HG03135 (cell line): ENCODE results near the gene PCBP1.
"Not testable (repeated sequence)": the region's sequence is repeated elsewhere in the genome, so short reads cannot be mapped to it uniquely, and the experiment has no call there.

Experiments used
- ATAC-seq: cut with Tn5 transposase; IDR thresholded peaks from one replicate; pipeline ENCODE4 v1.9.1; 2021; ENCODE audit warnings: mild to moderate bottlenecking, moderate library complexity; ENCODE audit not compliant: unreplicated experiment

PCBP1 gene

GRCh38 chr2:70123051-70123828 is 36.0 kb downstream of the PCBP1 start:
- no peak for ATAC-seq

DNA sequence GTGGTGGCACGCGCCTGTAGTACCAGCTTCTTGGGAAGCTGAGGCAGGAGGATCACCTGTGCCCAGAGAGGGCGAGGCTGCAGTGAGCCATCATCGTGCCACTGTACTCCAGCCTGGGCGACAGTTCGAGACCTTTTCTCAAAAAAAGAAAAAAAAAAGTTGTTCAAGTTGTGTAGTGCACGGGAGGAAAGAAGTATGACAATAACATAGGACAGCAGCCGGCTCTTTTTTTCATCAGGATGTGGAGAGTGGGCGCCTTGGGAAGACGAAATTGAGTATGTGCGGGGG is 36.5 kb downstream of the PCBP1 start:
- no peak for ATAC-seq

DNA sequence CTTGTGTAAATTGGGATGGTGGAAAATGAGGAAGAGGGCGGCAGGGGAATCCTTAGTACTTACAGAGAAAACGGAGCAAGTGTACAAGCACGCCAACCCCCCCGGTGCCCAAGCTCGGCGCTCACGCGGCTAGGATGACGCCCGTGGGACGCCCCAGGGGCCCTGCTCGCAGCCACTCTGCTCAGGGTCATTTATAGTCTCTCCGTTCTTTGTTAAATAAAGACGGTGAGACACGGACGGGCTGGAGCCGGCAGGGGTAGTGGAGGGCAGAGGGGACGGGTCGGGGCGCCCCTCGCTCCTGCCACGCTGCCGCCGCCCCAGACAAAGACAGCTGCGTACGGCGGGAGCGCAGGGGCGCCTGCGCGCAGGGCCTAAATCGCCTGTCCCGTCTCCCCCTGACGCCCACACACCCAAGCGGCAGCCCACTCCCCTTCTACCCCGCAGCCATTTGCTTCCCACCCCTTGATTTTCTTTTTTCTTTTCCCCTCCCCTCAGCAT is 37.8 kb downstream of the PCBP1 start:
- ATAC-seq, result no peak

- ATAC-seq, result no peak
Measured at GRCh38 chr2:70125498-70125898, 38.2 kb downstream of the PCBP1 start.

GRCh38 chr2:70126413-70126812 is 39.1 kb downstream of the PCBP1 start:
- no peak for ATAC-seq

- no peak for ATAC-seq
Measured at GRCh38 chr2:70128005-70128404, 40.7 kb downstream of the PCBP1 start.

GRCh38 chr2:70131344-70132143 is 44.3 kb downstream of the PCBP1 start:
- ATAC-seq, result not testable (repeated sequence)

- no peak for ATAC-seq
Measured at GRCh38 chr2:70132244-70133126, 45.2 kb downstream of the PCBP1 start.

DNA sequence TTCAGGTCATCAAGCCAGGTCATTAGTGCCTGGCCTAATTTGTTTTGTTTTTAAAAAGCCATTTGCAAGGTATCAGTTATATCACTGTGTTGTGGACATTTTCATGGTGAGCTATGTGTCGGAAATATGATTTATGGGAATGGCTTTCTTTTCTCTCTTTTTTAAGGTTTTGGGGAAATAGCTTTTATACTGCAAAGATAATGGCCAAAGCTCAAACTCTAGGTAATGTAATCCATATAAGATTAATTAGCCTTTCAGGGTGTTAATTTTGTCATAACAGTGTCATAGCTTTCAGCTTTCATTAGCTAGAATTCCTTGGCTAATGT is 45.8 kb downstream of the PCBP1 start:
- no peak for ATAC-seq

DNA sequence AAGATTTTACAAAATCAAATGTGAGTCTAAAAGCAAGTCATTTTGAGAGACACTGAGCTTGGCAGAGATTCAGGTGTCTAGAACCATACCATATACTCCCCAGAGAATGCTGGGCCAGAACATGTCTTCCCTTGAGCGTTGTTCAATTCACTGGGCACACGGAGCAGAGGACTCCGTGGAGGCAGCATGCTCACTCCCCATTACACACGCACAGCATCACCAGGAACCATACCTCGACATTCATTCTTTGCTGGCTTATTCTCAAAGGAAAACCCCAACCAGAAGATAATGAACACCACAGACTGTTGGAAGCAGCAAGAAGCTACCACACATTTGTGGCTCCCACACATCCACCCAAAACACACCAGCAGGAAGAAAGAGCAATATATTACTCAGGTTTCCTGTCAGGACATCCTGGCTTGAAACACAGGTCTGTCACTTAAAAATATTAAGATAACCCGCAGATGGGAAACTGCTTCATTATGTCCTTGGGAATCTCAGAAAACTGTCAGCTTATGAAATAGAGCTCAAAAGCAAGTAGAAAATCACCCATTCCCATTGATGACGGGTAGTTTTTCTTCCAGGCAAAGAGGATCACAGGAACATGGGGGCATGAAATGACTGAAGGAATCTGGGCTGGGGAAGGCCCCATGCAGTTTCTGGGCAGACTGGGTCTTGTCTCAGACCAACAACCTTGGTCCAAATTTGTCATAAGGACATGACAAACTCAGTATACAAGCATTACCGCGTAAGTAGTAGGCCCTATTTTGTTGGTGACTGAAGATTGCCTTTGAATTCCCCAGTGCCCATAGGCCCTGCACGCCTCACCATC is 46.4 kb downstream of the PCBP1 start:
- ATAC-seq, result no peak

GRCh38 chr2:70134323-70134983 is 47.2 kb downstream of the PCBP1 start:
- ATAC-seq, result not testable (repeated sequence)
